Prostate gland (tissue), 2 donors: ENCODE measurements around the gene FAM98B. TPM values are rescaled to one million over a fixed set of nuclear protein-coding genes. Genes with fewer than 3 reads are reported as not detected.

ENCODE experiments used
- DNase-seq: peaks from one replicate; pipeline ENCODE4 v3.0.0-alpha.2; 2019; ENCODE audit warnings: low spot score
- H3K27ac ChIP-seq, 2 donors: fragments of 200-600 bp; sonication (generic); 2 replicates each; pipeline ENCODE4 v1.5.1; 2017 to 2019
- H3K27me3 ChIP-seq: fragments of 200-600 bp; sonication (generic); replicated peaks from 2 replicates; pipeline ENCODE4 v1.5.1; 2019; ENCODE audit not compliant: insufficient read depth
- H3K36me3 ChIP-seq, 2 donors: fragments of 200-600 bp; sonication (generic); 1 replicate in 1 of 2; 2 replicates in 1 of 2; pipeline versions ENCODE4 v1.5.1 to v1.8.1; 2017 to 2019
- H3K4me1 ChIP-seq: fragments of 200-600 bp; sonication (generic); replicated peaks from 2 replicates; pipeline ENCODE4 v1.5.1; 2019
- H3K4me3 ChIP-seq, 2 donors: fragments of 200-600 bp; sonication (generic); 2 replicates each; pipeline ENCODE4 v1.5.1; 2017 to 2019
- H3K9me3 ChIP-seq: fragments of 200-600 bp; sonication (generic); 2 replicates; pipeline ENCODE4 v1.5.1; 2017
- POLR2A ChIP-seq: fragments of 450-650 bp; IDR thresholded peaks from one replicate; pipeline ENCODE4 v1.6.1; 2016; ENCODE audit warnings: antibody characterized with exemption, mild to moderate bottlenecking
- POLR2AphosphoS5 ChIP-seq: sonication (generic); formaldehyde crosslinking; IDR thresholded peaks from one replicate; pipeline ENCODE4 v1.6.1; 2017; ENCODE audit warnings: antibody characterized with exemption
- WGBS: methylation state at CpG from one replicate; pipeline ENCODE4 v1.1.5; 2018; 5-methylcytosine and 5-hydroxymethylcytosine counted together
- intact Hi-C: fragments of 100-400 bp; cut with DNase I; formaldehyde crosslinking; loops from one replicate; pipeline ENCODE4 v1.14.2; 2022
- total RNA-seq, 2 donors: library from RNA; depleted of rRNA; stranded (reverse); fragments of >200 nt; gene quantifications; one replicate each; pipeline ENCODE4 v1.1.0, GENCODE V29; 2016
- TF ChIP-seq, protein P1 (sequence below), 4 experiments: fragments of 200-600 bp in 2 of 4; fragments of 450-650 bp in 2 of 4; sonication (generic) in 2 of 4; IDR thresholded peaks; 1 replicate in 3 of 4; 2 replicates in 1 of 4; pipeline ENCODE4 v1.5.1; 2016 to 2019; ENCODE audit warnings: antibody characterized with exemption in 4 of 4, mild to moderate bottlenecking in 2 of 4, moderate library complexity in 2 of 4

FAM98B gene
- total RNA-seq, 2 donors from 2014 or later = 9.8 to 27.0 TPM

GRCh38 chr15:38508647-38509046, 54.7 kb downstream of the FAM98B start:
- H3K27ac ChIP-seq = no peak overlapping the region
- DNase-seq = no peak
- H3K9me3 ChIP-seq = no peaks in the 10 kb centered on the region
- no peaks in the 10 kb centered on the region for H3K36me3 ChIP-seq
- no peaks in the 10 kb centered on the region for H3K27me3 ChIP-seq
- H3K4me3 ChIP-seq = no peak overlapping the region
- intact Hi-C loops = no loop called here
- no peaks in the 10 kb centered on the region for H3K4me1 ChIP-seq
- 90% methylated on average over 3 of the region's 3 CpGs for WGBS
- TF ChIP-seq POLR2AphosphoS5 (no peak), POLR2A (no peak)
- TF ChIP-seq, protein P1, sequence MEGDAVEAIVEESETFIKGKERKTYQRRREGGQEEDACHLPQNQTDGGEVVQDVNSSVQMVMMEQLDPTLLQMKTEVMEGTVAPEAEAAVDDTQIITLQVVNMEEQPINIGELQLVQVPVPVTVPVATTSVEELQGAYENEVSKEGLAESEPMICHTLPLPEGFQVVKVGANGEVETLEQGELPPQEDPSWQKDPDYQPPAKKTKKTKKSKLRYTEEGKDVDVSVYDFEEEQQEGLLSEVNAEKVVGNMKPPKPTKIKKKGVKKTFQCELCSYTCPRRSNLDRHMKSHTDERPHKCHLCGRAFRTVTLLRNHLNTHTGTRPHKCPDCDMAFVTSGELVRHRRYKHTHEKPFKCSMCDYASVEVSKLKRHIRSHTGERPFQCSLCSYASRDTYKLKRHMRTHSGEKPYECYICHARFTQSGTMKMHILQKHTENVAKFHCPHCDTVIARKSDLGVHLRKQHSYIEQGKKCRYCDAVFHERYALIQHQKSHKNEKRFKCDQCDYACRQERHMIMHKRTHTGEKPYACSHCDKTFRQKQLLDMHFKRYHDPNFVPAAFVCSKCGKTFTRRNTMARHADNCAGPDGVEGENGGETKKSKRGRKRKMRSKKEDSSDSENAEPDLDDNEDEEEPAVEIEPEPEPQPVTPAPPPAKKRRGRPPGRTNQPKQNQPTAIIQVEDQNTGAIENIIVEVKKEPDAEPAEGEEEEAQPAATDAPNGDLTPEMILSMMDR (IDR thresholded peaks at IDR 0.05) = no peak

DNA sequence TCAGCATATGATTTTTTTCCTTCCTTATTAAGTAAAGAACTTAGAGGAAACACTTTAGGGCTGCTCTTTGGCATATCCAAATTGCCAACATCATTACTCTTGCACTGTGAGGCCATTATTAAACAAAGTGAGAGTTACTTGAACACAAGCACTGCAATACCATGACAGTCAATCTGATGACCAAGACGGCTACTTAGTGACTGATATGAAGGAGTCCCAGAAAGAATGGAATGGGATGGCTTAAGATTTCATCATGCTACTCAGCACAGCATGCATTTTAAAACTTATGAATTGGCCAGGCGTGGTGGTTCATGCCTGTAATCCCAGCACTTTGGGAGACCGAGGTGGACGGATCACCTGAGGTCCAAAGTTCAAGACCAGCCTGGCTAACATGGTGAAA, 55.2 kb downstream of the FAM98B start:
- Histone ChIP-seq H3K4me1 (no peaks in the 10 kb centered on the region), H3K9me3 (no peaks in the 10 kb centered on the region), H3K27ac (no peak overlapping the region), H3K36me3 (no peaks in the 10 kb centered on the region), H3K4me3 (no peak overlapping the region), H3K27me3 (no peaks in the 10 kb centered on the region)
- DNase-seq = no peak
- intact Hi-C loops = no loop called here
- TF ChIP-seq POLR2AphosphoS5 (no peak), POLR2A (no peak)
- TF ChIP-seq, protein P1 (IDR thresholded peaks at IDR 0.05) = no peak
- WGBS = 96% methylated on average over 4 of the region's 4 CpGs

DNA sequence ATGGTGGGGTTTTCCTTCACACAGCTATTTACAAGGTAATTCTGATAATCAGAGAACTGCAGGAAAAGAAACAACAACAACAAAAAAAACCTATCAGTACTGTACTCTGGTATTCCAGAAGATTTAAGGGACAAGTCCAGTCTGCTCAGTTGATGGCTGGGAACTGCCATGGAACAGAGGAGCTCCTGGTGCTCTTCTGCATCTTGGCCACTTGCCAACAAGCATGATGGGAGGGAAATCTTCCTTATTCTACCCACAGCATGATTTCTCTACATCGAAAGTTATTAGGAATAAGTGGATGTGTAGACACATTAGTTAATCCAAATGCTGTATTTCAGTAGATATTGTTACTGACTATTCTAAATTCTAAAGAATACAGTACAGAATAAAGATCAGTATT, 59.0 kb downstream of the FAM98B start:
- no peak for TF ChIP-seq POLR2A
- TF ChIP-seq, protein P1 (IDR thresholded peaks at IDR 0.05) = no peak
- TF ChIP-seq POLR2AphosphoS5 = no peak
- WGBS = 74% methylated on average over 1 of the region's 1 CpG

DNA sequence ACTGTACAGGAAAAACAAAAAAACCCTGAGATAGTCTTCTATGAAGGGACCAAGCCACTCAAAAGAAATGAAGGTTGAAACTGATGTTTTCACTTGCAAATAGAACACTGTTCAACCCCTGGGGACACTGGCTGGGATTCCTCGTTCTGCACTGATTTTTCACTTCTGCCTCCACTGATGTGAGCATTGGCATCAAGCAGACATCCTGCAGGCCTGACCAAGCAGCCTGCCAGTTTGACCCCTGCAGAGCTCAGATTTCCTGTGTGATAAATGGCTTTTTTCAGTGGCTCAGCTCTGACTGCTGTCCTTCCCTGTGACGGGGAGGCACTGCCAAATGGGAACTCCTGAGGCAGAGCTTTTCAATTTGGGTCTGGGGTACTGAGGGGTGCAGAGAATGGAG, 60.7 kb downstream of the FAM98B start:
- TF ChIP-seq, protein P1 (IDR thresholded peaks at IDR 0.05) = no peak
- TF ChIP-seq POLR2A (no peak), POLR2AphosphoS5 (no peak)
- Histone ChIP-seq H3K27me3 (no peaks in the 10 kb centered on the region), H3K36me3 (no peaks in the 10 kb centered on the region), H3K4me1 (no peaks in the 10 kb centered on the region), H3K4me3 (no peak overlapping the region), H3K27ac (no peak overlapping the region), H3K9me3 (no peaks in the 10 kb centered on the region)
- WGBS = 71% methylated on average over 2 of the region's 2 CpGs
- intact Hi-C loops = no loop called here
- DNase-seq = no peak

More for the DNA sequence above, 59.0 kb downstream of the FAM98B start:
- H3K4me1 ChIP-seq = no peaks in the 10 kb centered on the region
- no peak overlapping the region for H3K27ac ChIP-seq
- H3K4me3 ChIP-seq = no peak overlapping the region
- DNase-seq = no peak
- intact Hi-C loops = no loop called here
- no peaks in the 10 kb centered on the region for H3K9me3 ChIP-seq
- no peaks in the 10 kb centered on the region for H3K27me3 ChIP-seq
- no peaks in the 10 kb centered on the region for H3K36me3 ChIP-seq

DNA sequence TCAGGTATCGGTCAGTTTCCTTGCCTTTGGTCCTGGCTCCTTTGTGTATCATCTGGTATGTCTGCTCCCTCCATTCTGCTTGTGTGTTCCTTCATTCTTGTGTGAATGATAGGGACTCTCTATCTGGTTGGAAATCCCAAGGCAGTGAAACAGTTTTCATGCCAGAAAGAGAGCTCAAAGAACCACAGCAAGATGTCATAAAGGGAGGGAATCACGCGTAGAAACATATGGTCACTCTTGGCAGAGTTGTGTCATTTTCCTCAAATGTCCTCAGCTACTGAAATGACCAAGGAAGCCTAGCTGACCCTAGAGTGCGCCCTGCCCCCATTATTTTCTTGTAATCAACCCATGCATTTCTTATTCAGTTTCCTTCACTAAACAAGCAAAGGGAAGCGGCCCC, 62.7 kb downstream of the FAM98B start:
- TF ChIP-seq, protein P1 (IDR thresholded peaks at IDR 0.05) = no peak
- no peak for TF ChIP-seq POLR2AphosphoS5
- no peak for TF ChIP-seq POLR2A
- H3K4me1 ChIP-seq = no peaks in the 10 kb centered on the region
- intact Hi-C loops = no loop called here
- H3K9me3 ChIP-seq = no peaks in the 10 kb centered on the region
- no peak for DNase-seq
- no peaks in the 10 kb centered on the region for H3K36me3 ChIP-seq
- H3K27me3 ChIP-seq = no peaks in the 10 kb centered on the region
- 90% methylated on average over 5 of the region's 5 CpGs for WGBS
- H3K4me3 ChIP-seq = no peak overlapping the region
- no peak overlapping the region for H3K27ac ChIP-seq
